GM19025 (cell line): ENCODE results near the gene CLMN.
"Not testable (repeated sequence)": the region's sequence is repeated elsewhere in the genome, so short reads cannot be mapped to it uniquely, and the experiment has no call there.

Experiments used
- ATAC-seq: cut with Tn5 transposase; IDR thresholded peaks from one replicate; pipeline ENCODE4 v1.9.1; 2021; ENCODE audit warnings: mild to moderate bottlenecking, low read depth, moderate library complexity; ENCODE audit not compliant: unreplicated experiment

Gene CLMN

GRCh38 chr14:95183082-95183481 is 136.6 kb downstream of the CLMN start:
- no peak for ATAC-seq

GRCh38 chr14:95182379-95182778 is 137.3 kb downstream of the CLMN start:
- ATAC-seq: no peak

GRCh38 chr14:95180966-95181741 is 138.6 kb downstream of the CLMN start:
- no peak for ATAC-seq

- not testable (repeated sequence) for ATAC-seq
Measured at GRCh38 chr14:95175670-95176069, 144.0 kb downstream of the CLMN start.

GRCh38 chr14:95174184-95174792 is 145.4 kb downstream of the CLMN start:
- no peak for ATAC-seq

- ATAC-seq: no peak
Measured at GRCh38 chr14:95173518-95173917, 146.2 kb downstream of the CLMN start.

- no peak for ATAC-seq
Measured at GRCh38 chr14:95167177-95167576, 152.5 kb downstream of the CLMN start.

- no peak for ATAC-seq
Measured at GRCh38 chr14:95165517-95165916, 154.2 kb downstream of the CLMN start.

GRCh38 chr14:95164506-95164905 is 155.2 kb downstream of the CLMN start:
- no peak for ATAC-seq

- no peak for ATAC-seq
Measured at GRCh38 chr14:95163666-95164065, 156.0 kb downstream of the CLMN start.

GRCh38 chr14:95163132-95163531 is 156.6 kb downstream of the CLMN start:
- no peak for ATAC-seq

- no peak for ATAC-seq
Measured at GRCh38 chr14:95162641-95163040, 157.1 kb downstream of the CLMN start.

- ATAC-seq: peak; percentile 73
Measured at GRCh38 chr14:95157327-95158189, 162.2 kb downstream of the CLMN start, which contains the start of gene DICER1. Gene DICER1 (minus strand): TSS chr14:95157529. CDS start chr14:95133458, 24,071 bp downstream.

- ATAC-seq: peak; percentile 33
Measured at GRCh38 chr14:95157048-95157326, 162.7 kb downstream of the CLMN start.

GRCh38 chr14:95156161-95157047 is 163.3 kb downstream of the CLMN start:
- peak; percentile 26 for ATAC-seq

GRCh38 chr14:95155045-95155444 is 164.7 kb downstream of the CLMN start:
- no peak for ATAC-seq

GRCh38 chr14:95153866-95154265 is 165.8 kb downstream of the CLMN start:
- ATAC-seq: no peak

- no peak for ATAC-seq
Measured at GRCh38 chr14:95151561-95151960, 168.1 kb downstream of the CLMN start.

GRCh38 chr14:95150910-95151309 is 168.8 kb downstream of the CLMN start:
- ATAC-seq: no peak

- no peak for ATAC-seq
Measured at GRCh38 chr14:95149441-95149840, 170.3 kb downstream of the CLMN start.
